NCI-H2107 (cell line): Measurements from ENCODE around the gene GLCE.
"Not testable (repeated sequence)": the region's sequence is repeated elsewhere in the genome, so short reads cannot be mapped to it uniquely, and the experiment has no call there.

ENCODE experiments used
- DNase-seq: peaks from one replicate; lab custom pipeline; 2025; lab: John Stamatoyannopoulos, UW

GLCE gene

DNA sequence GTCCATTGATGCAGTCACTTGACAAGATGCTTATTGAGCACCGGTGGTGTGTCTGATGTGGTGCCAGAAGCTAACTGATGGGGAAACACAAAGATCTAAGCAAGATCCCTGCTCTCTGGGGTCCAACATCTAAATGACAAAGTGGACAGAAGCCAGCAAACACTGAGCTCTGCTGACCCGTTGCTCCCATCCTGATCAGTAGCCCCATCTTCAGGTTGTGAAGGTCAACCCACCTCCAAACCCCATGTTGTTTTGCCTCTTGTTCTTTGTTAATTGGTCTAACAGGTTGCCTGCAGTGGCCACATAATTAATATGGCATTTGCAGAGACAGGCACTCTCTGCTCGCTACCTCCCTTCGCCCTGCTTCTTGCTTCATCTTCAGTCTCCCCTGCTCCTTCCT lies 21.5 kb upstream of the GLCE start:
- no peak for DNase-seq

DNA sequence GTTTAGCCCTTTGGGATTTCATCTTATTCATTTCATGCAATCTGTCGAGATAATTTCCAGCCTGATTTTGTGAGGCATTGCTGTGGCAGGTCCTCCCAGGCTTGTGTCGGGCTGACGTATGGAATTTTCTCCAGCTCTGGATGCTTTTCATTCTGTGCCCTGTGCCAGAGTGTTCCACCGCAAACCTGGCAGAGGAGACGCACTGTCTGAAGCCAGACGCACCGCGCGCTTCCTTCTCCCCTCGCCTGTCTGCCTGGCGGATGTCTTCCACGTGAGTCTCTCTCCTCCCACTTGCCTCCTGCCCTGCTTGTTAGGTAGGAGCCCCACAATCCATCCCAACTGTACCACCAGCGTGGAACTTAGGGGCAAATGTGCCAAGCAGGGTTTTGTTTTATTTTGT lies 20.1 kb upstream of the GLCE start:
- no peak for DNase-seq

DNA sequence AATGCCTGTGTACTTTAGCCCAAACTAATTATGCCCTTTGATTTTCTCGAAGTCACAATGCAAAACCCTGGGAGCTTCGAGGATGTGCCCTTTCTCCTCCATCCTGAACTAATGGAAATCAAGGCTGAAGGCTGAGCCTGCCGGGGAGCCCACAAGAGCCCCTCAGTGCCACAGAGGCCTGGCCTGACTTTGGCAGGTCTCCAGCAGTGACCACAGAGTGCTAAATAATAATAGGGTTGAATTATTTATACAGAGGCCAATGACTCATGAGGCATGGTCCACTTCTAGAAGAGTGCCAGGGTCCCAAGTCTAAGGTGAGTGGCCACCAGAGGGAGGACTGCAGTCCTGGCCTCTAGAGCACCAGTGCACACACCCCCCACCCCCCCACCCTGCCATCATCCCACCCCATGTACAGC lies 19.1 kb upstream of the GLCE start:
- DNase-seq, result no peak

DNA sequence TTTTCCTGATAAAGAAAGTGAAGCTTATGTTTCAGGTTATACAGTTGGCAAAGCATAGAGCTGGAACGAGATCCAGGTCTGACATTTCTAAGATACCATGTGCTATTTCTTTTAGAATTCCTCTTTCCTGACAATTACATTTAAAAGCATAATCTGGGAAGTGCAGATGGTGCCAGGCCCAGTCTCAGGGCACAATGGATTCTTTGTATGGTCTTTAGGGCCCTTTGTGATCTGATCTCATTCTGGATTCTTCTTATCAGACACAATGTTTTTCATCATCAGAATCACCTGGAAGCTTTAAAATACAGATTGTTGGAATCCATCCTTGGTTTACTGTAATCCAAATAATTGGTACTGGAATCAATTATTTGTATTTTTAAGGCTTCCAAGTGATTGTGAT lies 18.6 kb upstream of the GLCE start:
- no peak for DNase-seq

DNA sequence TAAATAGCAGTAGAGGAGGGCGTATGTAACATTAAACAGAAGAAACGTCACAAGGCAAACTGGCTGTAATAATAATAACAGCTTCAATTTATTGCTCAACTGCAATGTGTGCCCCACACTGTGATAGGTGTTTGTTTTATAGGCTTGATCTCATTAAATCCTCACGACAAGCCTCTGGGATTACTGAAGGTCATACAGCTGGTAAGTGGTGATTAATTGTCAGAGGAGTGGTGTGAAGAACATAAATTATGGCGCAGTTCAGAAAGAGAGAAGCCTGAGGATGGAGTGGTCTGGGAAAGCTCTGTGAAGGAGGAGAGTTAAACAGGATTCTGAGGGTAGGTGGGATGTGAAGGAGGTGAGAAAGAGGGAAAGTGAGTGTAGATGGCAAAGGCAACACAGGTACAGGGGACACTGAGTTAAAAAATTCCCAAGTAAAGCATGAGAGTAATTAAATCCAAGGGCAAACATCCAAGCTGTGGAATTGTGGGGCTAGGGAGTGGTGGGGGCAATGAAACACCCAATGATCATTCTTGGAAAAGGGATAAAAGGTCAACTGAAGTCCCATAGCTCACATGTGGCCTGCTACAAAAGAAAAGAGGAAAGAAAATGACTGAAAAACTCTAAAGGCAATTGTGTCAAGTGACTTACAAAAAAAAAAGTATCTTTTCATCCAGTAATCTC lies 16.5 kb upstream of the GLCE start:
- no peak for DNase-seq

GRCh38 chr15:69144530-69144929 lies 15.9 kb upstream of the GLCE start:
- no peak for DNase-seq

DNA sequence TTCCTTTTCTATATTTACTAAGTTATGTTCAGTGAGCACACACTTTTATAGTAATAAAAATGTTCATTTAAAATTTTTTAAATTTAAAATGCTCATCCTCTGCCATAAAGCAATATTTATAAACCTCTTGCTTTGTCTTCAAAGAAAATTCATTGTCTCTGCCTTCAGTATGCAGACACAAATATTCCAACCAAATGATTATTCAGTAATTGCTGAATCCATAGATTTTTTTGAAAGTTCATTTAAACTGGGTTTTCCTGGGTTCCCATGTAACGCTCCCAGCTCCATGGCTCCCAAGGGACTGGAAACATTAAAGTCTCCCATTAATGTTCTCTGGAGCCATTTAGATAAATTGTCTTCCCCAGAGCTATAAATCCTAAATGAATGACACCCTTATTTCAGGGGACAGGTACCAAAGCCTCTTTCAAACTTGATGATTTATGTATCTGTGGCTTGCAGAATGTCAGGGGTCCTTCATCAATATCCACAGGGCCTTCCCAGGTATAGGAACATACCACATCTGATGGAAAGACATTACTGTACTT lies 15.2 kb upstream of the GLCE start:
- DNase-seq, result no peak

DNA sequence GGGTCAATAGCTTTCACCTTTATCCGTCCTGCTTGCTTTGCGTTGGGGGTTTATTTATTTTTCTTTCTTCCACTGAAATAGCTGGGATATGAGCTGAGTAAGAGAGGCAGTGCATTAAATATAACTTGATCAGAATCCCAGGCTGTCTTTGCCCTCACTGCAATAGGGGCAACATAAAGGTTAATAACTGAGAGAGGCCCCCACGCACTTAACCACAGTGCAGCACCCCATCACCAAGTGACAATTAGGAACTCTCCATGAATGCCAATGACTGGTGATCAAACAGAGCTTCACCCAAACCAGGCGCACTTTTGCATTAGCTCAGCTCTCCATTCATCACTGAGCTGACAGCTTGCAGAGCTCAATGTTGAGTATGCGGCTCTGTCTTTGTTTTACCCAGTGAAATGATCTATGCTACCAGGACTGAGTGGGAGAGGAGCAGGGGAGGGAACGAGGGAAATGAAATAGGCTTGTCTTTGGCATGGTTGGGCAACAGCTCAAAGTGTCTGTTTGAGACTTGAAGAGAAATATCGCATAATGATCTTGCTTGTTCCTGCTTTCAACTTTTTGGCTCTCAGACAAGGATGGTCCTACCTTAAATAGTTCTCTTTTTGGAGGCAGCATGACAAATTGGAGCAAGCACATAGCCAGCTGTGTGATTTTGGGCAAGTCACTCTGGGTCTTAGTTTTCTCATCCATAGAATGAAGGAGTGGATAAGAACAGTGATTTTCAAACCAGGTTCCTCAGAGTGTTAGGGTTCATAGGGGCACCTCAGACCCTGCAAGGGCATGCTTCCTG lies 14.5 kb upstream of the GLCE start:
- no peak for DNase-seq

DNA sequence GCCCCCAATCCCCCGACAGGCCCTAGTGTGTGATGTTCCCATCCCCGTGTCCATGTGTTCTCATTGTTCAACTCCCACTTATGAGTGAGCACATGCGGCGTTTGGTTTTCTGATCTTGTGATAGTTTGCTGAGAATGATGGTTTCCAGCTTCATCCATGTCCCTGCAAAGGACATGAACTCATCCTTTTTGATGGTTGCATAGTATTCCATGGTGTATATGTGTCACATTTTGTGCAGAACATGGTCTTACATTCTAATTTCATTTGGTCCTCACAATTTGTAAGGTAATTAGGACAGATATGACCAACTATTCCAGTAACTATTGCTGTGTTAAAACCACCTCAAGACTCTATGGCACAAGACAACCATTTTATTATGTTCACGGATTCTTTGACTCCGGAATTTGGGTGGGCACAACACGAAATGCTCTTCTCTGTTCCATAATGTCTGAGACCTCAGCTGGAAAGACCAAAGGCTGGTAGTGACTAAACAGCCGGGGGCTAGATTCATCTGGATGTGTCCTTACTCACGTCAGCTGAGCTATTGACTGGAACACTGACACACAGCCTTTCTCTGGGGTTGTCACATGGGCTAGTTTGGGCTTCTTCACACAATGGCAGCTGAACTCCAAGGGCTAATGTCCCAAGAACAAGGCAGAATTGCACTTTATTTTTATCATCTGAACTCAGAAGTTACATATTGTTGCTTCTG lies 13.6 kb upstream of the GLCE start:
- DNase-seq, result no peak

DNA sequence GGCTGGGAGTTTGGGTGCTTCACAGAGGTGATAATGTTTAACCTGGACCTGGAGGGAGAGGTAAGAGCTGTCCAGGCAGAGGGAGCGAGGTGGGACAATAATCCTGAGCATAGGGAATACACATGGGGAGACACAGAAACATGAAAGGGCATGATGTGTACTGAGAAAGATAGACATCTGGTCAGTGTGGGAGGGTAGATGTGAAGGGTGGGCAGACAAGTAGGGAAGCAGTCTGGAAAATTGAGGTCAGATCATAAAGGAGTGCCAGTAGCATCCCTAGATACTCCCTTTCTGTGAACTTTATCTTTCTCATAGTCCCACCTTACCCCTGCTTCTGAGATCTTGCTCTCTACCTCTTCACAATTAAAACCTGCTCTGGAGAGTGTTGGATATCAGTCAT lies 12.0 kb upstream of the GLCE start:
- DNase-seq, result no peak

DNA sequence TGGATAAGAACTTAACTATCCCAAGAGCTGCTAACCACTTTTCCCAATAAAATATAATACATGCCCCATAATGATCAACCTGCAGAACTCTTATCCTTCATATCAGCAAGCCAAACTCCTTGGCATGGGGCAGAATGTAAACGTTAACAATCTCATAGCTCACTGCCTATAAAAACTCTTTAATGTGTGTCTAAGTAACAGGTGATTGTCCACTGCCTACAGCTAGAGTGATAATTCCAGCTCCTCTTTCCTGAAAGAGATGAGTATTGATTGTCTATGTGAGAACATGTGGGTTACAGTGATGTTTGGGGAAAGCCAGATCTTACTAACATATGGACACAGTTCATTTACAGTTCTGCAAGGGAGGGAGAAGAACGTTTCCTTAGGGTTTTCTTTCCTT lies 11.3 kb upstream of the GLCE start:
- DNase-seq, result no peak

DNA sequence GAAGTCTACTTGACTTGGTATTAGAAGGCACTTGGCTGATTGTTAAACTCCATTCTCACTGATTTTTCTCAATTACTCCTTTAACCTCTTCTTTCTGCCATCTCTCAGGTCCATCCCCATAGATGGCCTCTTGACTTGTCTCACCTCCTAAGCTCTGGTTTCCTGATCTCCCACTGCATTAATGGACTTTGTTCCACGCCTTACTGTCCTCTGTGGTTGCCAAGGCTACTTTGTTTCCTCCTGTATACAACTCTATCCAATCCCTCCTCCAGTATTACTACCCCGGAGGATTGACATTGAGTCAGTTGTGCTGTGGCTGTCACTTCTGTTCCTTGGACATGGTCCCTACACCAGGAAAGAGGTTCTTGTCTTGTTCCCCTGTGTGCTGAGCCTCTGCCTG lies 10.6 kb upstream of the GLCE start:
- no peak for DNase-seq

DNA sequence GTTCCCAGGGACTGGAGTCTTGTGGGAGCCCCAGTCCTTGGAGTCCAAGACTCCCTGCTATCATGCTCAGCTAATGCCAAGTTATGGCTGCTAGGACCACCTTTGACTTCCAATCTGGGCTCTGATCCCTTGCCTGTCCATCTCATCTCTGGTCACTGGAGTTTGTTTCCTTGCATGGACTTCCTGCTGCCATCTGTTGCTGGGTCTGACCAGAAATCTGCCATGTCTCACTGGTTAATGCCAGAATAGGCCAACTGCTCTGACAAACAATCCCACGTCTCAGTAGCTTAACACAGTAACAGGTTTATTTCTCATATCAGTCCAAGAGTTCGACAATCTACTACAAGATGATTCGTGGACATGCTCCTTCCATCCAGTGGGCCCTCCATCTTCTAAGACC lies 10.1 kb upstream of the GLCE start:
- no peak for DNase-seq

DNA sequence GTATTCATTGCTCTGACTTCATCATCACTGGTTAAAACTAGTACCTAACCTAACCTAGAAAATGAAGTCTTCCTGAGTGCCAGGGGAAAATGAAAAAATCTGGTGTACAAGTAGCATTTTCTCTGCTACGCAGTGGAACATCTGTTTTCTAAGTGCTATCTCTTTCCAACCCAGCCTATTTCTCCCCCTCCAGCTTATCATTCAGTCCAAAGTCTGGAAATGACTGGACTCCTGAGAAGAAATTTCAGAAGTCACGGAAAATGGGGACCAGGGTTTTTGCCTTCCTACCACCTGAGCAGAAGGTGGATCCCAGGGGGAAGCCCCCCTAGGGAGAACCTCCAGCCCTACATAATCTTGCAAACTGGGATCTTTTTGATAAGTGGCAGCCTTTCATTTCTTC lies 9.6 kb upstream of the GLCE start:
- no peak for DNase-seq

DNA sequence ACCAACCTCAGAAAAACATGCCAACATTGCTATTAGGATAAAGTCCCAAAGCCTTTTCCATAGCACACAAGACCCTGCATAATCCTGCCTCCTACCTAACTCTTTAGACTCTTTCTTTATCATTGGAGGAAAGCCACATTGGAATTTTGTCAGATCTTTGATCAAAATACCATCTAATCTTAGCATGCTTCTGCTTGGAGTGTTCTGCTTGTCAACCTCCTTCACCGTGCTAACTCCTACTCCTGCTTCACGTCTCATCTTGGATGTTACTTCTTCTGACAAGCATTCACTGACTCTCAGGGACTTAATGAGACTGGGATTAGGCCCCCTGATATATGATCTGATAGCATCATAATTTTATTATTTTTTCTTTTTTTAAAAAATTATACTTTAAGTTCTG lies 7.4 kb upstream of the GLCE start:
- DNase-seq, result no peak

- not testable (repeated sequence) for DNase-seq
Measured at GRCh38 chr15:69153587-69153986, 6.8 kb upstream of the GLCE start.

- no peak for DNase-seq
Measured at GRCh38 chr15:69154078-69154477, 6.4 kb upstream of the GLCE start.

DNA sequence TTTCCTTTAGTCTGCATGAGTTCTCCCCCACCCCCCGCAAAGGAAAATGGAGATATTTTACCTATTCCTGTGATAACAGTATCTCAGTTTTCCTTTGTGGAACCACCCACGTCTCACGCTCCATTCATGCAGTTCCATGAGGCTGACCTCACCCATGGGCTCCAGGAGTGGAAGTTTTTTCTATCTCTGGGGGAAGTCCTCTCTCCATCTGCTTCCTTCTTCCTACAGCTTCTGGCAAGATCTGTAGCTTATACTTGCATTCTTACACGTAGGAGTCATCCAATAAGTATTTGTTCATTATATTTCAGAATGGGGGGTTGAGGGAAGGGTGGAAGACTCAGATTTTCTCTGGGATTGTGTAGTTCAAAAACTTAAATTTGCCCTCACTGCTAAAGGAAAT lies 5.8 kb upstream of the GLCE start:
- no peak for DNase-seq

- no peak for DNase-seq
Measured at GRCh38 chr15:69156736-69157381, 3.6 kb upstream of the GLCE start.

DNA sequence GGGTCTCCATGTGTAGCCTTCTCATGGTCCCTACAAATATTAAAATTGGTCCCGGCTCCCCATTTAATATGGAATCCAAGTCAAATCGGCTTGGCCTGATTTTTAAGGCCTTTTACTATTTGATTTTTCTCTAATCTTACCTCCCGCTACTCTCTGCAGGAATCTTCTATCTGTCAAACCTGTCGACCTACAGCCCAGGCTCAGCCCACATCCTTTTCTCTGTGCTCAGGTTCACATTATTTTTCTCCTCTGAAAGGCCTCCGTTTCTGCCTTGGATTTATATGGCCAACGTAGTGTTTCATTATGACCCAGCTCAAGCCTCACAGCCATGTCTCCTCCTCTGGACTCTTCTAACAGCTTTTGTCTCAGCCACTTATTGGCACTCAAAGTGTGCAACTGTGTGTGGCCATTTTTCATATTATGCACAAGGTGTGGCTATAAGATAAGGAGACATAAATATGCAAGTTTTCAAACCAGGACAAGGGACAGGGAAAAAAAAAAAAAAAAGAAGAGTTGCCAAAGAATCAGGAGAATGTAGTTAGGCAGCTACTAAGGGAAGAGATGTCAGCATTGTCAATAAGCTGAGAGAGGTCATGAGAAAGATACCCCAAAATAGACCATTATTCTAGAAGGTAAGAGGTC lies 2.1 kb upstream of the GLCE start:
- no peak for DNase-seq

GRCh38 chr15:69158843-69159240 lies 1.6 kb upstream of the GLCE start:
- DNase-seq, result no peak

- DNase-seq, result no peak
Measured at GRCh38 chr15:69159805-69160140, 662 bp upstream of the GLCE start.
